Fibroblast of the aortic adventitia (primary cell): ENCODE results near the gene OBSCN. TPM values are rescaled to one million over a fixed set of nuclear protein-coding genes. Genes with fewer than 3 reads are reported as not detected.
A peak's percentile ranks its signal among the peaks of the same experiment; 100 is the strongest.

ENCODE experiments used
- DNase-seq: peaks from one replicate; pipeline ENCODE4 v3.0.0-alpha.2; 2010; ENCODE audit warnings: low read depth
- H3K4me3 ChIP-seq: 2 replicates; pipeline ENCODE4 v1.5.1; 2011; ENCODE audit warnings: low read depth, mild to moderate bottlenecking, control low read depth, low read length, moderate library complexity
- CTCF ChIP-seq: IDR thresholded peaks from 2 replicates; pipeline ENCODE4 v1.5.1; 2011; ENCODE audit warnings: mild to moderate bottlenecking, low read length, control low read depth, inconsistent platforms; ENCODE audit not compliant: insufficient read depth
- total RNA-seq: library from RNA; depleted of rRNA; stranded (reverse); fragments of >200 nt; gene quantifications from 2 replicates; pipeline ENCODE4 v1.2.3, GENCODE V29; 2012; ENCODE audit warnings: low replicate concordance

The OBSCN gene
- total RNA-seq, 1 donor: 0.99 TPM

- DNase-seq: no peak
- no peak overlapping the region for H3K4me3 ChIP-seq
- TF ChIP-seq CTCF: no peak
Observed at GRCh38 chr1:228366866-228367741, 159.3 kb downstream of the OBSCN start.

DNA sequence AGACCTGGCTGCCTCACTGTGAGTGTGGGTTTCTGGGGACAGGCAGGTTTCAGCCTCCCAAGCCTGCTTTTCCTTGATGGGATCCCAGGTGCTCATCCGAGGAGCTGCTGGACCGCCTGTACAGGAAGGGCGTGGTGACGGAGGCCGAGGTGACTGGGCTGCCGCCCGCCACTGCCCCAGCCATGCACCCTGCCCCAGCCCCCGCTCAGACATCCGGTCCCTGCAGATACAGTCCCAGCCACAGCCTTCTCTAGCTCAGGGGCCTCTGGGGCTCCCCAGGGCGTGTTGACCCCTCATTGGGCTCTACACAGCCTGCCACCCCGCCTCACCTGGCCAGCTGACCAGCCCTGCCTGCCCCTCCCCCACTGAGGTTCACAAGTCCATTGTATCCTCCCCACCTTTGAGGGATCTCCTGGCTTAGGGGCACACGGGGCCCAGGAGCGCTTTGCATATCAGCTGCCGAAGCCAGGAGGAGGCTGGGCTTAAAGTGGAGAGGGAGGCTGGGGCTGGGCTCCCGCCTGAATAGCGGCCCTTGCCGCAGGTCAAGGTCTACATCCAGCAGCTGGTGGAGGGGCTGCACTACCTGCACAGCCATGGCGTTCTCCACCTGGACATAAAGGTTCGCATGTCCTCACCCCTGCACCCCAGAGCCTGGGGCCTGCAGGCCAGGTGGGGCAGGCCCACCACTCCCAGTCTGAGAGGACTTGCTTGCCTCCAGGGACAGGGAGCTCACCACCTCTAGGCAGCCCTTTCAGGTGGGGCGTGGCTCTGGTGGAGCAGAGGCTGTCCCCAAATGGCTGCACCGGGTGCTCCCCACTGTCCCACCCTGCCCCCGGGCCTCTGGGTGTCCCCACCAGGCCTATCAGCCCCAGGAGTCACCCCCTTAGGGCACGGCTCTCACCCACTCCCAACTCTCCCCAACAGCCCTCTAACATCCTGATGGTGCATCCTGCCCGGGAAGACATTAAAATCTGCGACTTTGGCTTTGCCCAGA lies 160.3 kb downstream of the OBSCN start:
- TF ChIP-seq CTCF: no peak
- no peak for DNase-seq
- H3K4me3 ChIP-seq: no peak overlapping the region

DNA sequence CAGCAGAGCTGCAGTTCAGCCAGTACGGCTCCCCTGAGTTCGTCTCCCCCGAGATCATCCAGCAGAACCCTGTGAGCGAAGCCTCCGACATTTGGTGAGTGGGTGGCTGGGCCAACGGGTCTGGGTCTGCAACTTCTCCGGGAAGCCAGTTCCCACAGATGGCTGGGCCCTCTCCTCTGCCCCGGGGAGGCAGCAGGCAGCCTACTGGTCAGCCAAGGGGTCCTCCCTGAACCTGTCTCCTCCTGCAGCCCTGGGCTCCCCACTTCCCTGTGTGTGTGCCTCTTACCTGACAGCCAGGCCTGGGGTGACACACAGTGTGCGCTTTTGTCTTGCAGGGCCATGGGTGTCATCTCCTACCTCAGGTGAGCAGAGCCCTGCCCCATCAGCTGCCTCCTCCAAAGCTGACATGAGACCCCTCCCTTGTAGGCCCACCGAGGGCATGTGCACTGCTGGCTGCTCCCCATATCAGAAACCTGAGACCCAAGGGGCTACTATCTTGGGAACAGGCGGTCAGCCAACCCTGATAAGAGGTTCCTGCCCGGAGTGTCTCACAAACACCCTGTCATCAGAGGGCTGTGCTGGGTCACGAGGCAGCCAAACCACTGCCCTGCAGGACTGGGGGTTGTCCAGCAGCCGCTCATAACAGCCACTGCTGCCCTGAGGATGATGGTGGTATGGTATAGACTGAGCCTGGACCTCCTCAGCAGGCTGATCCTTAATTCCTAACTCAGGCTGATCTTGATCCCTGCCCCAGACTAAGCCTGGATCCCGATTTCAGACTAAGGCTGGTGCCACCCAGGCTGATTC lies 161.2 kb downstream of the OBSCN start:
- no peak for TF ChIP-seq CTCF
- DNase-seq: peak; percentile 35
- H3K4me3 ChIP-seq: no peak overlapping the region

- no peak for TF ChIP-seq CTCF
Observed at GRCh38 chr1:228369608-228370438, 162.0 kb downstream of the OBSCN start.

DNA sequence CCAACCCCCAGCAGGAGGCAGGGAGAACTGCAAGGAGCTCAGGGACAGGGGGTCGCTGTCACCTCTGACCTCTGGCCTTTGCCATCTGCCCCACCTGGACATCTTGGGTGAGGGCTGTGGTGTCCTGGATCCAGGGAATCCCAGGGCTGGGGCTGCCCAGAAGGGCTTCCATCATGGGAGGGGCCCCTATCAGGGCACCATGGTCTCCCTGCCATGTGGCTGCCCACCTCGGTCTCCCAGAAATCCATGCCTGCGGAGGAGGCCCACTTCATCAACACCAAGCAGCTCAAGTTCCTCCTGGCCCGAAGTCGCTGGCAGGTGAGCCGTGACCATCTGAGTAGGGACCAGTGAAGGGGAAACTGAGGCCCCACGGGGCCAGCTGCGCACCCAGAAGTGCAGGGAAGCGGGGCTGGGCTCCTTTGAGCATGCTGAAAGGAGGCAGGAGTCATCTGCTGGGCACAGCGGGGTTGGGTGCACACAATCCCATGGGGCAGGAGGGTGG lies 162.6 kb downstream of the OBSCN start:
- no peak for DNase-seq
- no peak overlapping the region for H3K4me3 ChIP-seq
- no peak for TF ChIP-seq CTCF

More at GRCh38 chr1:228369608-228370438, 162.0 kb downstream of the OBSCN start:
- H3K4me3 ChIP-seq: no peak overlapping the region
- no peak for DNase-seq
